Activated naive CD8-positive, alpha-beta T cell (primary cell): Measurements from ENCODE around the gene LRRC49.
"Not testable (repeated sequence)": the region's sequence is repeated elsewhere in the genome, so short reads cannot be mapped to it uniquely, and the experiment has no call there.

ENCODE experiments used
- H3K27ac Mint-ChIP-seq: one replicate; pipeline ENCODE4 v1.8.0; 2021; ENCODE audit warnings: mixed read lengths
- H3K27me3 Mint-ChIP-seq: one replicate; pipeline ENCODE4 v1.8.0; 2021; ENCODE audit warnings: mixed read lengths
- H3K36me3 Mint-ChIP-seq: one replicate; pipeline ENCODE4 v1.8.0; 2021; ENCODE audit warnings: mixed read lengths
- H3K4me1 Mint-ChIP-seq: one replicate; pipeline ENCODE4 v1.8.0; 2021; ENCODE audit warnings: low read depth, mixed read lengths
- H3K4me3 Mint-ChIP-seq: one replicate; pipeline ENCODE4 v1.8.0; 2021; ENCODE audit warnings: mild to moderate bottlenecking, mixed read lengths
- H3K9me3 Mint-ChIP-seq: one replicate; pipeline ENCODE4 v1.8.0; 2021; ENCODE audit warnings: low read depth, mixed read lengths

Gene LRRC49

DNA sequence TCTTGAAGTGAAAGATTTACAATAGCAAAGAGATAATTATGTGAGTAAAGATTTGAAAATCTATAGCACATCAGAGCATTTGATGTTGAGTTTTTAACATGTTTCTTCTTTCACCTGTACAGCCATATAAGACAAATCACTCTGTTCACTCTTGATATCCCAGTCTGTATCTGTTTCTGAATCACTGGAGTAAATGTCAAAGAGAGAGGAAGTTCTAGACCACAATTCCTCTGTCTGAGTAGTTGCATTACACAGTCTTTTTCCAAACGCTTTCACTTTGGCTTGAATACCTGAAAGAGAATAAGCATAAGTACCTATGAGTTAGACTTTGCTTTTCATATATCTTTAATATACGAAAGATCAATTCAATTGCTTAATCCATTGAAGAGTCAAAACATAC, 10.3 kb upstream of the LRRC49 start:
- Mint-ChIP-seq H3K27me3 (peaks cover 14% of the 10 kb centered on the region), H3K9me3 (no peaks in the 10 kb centered on the region), H3K4me1 (no peaks in the 10 kb centered on the region), H3K4me3 (no peak overlapping the region), H3K36me3 (no peaks in the 10 kb centered on the region), H3K27ac (no peak overlapping the region)

DNA sequence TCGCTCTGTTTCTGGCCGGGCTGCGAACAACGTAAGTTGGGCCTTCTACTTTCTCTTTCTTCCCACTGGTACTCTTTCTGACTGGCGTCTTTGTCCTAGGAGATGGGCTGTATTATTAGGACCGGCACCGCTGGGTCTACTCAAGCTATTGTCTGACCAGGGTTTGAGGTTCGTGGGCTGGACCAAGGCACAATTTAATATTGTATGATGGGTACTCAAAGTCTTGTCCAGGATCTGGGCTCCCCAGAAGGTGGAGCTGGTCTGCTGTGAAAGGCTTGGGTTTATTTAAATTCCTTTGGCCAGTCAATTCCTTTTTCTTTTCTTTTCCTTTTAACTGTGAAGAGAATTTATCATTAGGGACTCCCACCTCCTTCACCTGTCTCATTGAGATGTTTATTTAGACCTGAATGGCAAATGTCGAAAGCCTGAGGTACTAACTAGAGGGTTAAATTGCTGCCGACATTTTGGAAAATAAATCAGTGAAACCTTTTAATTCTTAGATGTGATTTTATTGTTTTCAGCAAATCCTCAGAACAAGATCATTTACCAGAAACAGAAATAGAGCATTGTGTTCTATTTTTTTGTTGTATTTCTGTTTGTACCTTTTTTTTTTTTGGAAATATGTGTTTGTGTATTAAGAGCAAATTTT, 410 bp downstream of the LRRC49 start:
- Mint-ChIP-seq H3K27me3 (peaks cover 41% of the 10 kb centered on the region), H3K27ac (no peak overlapping the region), H3K36me3 (no peaks in the 10 kb centered on the region), H3K4me3 (peak overlapping the region; percentile 88), H3K4me1 (peaks cover 11% of the 10 kb centered on the region), H3K9me3 (no peaks in the 10 kb centered on the region)

DNA sequence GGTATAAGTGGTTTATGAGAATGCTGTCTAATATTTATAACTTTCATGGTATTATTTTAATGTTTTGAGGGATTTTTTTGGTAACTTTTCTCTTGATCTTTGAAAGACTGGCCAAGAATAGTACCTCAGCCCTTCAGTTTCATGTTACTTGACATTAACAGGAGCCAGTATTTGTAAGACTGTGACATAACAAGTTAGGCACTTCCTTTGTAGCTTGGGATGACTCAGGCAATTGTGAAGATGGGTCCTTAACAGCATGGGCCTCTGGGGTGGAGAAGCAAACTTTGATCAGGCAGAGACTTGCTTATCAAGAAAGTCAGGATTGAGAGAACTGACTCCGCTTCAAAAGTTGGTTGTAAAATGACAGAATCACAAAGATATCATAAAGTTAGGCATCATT, 9.5 kb downstream of the LRRC49 start:
- peaks cover 2% of the 10 kb centered on the region for H3K36me3 Mint-ChIP-seq
- H3K4me1 Mint-ChIP-seq, result no peaks in the 10 kb centered on the region
- no peak overlapping the region for H3K27ac Mint-ChIP-seq
- no peaks in the 10 kb centered on the region for H3K9me3 Mint-ChIP-seq
- peaks cover 12% of the 10 kb centered on the region for H3K27me3 Mint-ChIP-seq
- H3K4me3 Mint-ChIP-seq, result no peak overlapping the region

DNA sequence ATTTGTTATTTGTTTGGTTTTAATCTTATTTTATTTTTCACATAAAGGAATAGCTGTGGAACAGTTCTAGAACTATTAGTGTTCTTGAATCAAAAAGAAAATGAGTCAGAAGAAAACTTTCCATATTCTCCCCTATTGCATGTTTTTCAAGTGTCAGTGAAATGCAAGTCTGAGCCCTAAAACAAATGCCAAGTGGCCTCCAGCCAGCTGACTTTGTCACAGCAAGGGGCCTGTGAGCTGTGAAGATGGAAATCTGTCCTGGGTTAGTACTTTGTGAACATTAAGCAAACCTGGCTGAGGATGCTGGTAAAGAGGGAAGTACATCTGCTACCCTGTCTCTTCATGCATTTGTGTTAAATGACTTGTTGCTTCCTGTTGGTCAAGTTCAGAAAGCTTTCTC, 14.2 kb downstream of the LRRC49 start:
- peaks cover 13% of the 10 kb centered on the region for H3K9me3 Mint-ChIP-seq
- peaks cover 10% of the 10 kb centered on the region for H3K36me3 Mint-ChIP-seq
- H3K27me3 Mint-ChIP-seq, result peaks cover 9% of the 10 kb centered on the region
- H3K27ac Mint-ChIP-seq, result no peak overlapping the region
- H3K4me1 Mint-ChIP-seq, result no peaks in the 10 kb centered on the region
- no peak overlapping the region for H3K4me3 Mint-ChIP-seq

DNA sequence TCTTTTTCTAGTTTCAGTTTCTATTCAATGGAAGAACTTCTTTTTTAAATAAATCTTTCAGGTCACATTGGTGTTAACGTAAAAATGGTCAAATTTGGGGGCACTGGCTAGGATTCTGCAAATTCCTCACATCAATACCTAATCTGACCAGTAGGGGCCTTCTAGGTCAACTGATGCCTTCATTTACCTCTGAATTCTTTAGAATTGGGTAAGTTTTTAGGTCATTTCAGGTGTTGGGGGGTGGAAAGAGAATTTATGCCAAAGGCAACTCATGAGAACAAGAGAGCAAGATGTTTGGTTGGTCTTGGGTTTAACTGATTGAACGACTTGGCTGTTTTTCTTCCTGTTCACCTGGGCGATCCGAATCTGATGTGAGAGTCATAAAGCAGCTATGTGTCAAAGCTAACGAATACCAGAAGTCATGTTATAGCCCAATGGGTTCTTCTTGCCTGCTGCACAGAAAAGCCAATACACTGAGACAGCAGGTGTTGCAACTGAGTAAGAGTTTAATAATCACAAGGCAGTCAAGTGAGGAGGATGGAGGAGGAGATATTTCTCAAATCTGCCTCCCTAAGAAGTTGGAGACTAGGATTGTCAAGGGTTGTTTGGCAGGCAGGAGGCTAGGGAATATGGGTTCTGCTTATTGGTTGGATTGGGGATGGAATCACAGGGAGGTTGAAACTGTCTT, 15.3 kb downstream of the LRRC49 start:
- no peak overlapping the region for H3K27ac Mint-ChIP-seq
- peaks cover 9% of the 10 kb centered on the region for H3K27me3 Mint-ChIP-seq
- H3K9me3 Mint-ChIP-seq, result peaks cover 13% of the 10 kb centered on the region
- no peaks in the 10 kb centered on the region for H3K4me1 Mint-ChIP-seq
- no peak overlapping the region for H3K4me3 Mint-ChIP-seq
- H3K36me3 Mint-ChIP-seq, result peaks cover 10% of the 10 kb centered on the region

DNA sequence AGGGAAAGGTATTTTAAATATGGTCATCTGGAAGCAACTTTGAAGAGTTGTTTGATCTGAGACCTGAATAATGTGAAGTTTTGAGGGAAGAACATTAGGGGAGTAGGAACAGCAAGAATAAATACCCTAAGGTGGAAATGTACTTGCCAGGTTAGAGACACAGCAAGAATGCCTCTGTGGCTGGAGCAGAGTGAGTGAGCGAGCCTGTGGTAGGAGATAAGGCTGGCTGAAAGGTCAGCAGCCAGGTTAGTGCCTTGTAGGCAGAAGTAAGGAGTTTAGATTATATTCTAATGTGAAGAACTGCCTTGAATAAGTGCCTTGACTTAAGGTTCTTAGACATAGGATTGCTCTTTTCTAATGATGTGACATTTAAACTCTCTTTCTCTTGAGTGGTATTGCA, 18.3 kb downstream of the LRRC49 start:
- Mint-ChIP-seq H3K9me3 (peaks cover 13% of the 10 kb centered on the region), H3K4me1 (no peaks in the 10 kb centered on the region), H3K4me3 (no peak overlapping the region), H3K27me3 (peaks cover 4% of the 10 kb centered on the region), H3K36me3 (peaks cover 8% of the 10 kb centered on the region), H3K27ac (no peak overlapping the region)

DNA sequence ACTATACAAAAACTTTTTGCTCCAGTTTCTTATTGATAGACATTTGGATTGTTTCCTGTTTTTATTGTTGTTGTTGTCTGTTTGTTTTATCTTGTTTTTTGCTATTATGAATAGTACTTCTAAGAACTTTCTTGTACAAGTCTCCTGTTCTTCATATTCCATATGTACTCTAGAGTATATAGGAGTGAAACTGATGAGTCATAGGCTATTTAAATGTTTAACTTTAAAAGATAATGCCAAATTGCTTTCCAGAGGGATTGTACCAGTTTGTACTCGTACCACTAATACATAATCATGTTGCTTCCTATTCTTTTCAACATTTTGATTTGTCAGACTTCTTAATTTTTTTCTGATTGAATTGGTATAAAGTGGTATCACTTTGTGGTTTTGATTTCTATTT, 19.6 kb downstream of the LRRC49 start:
- Mint-ChIP-seq H3K4me3 (no peak overlapping the region), H3K36me3 (peaks cover 8% of the 10 kb centered on the region), H3K4me1 (no peaks in the 10 kb centered on the region), H3K9me3 (peaks cover 13% of the 10 kb centered on the region), H3K27ac (no peak overlapping the region), H3K27me3 (peaks cover 3% of the 10 kb centered on the region)

DNA sequence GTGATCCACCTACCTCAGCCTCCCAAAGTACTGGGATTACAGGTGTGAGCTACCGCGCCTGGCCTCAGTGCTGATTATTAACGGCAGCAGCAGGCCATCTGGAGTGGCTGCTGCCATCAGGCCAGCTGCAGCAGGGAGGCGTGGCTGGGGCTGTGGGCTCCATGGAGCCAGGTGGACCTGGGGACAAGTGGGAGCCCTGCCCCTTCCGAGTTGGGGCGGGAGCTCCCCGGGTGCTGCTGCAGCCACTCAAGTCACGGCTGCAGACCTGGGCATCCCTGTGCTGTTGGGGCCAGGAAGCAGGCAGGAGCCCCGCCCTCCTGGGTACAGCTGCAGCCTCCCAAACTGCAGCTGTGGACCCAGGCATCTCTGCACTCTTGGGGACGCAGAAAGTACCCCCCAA, 23.9 kb downstream of the LRRC49 start:
- H3K27me3 Mint-ChIP-seq, result peaks cover 2% of the 10 kb centered on the region
- H3K36me3 Mint-ChIP-seq, result no peaks in the 10 kb centered on the region
- H3K27ac Mint-ChIP-seq, result no peak overlapping the region
- no peaks in the 10 kb centered on the region for H3K9me3 Mint-ChIP-seq
- H3K4me1 Mint-ChIP-seq, result no peaks in the 10 kb centered on the region
- H3K4me3 Mint-ChIP-seq, result no peak overlapping the region

DNA sequence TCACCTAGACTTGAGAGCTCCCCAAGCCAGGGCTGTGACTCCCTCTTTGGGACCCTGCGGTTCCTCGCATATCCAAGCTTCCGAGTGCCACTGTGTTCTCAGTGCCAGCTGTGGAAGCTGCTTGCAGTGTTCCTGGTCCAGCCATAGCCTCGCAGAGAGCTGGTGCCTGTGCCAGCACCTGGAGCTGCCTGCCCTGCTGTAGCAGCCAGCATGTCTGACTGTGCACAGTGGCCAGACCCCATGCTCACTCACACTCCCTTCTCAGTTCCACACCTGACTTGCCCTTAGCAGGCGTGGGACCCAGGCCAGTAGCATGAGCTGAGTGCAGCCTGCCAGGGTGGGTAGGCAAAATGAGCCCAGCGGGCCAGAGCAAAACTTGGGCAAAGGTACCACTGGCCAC, 25.3 kb downstream of the LRRC49 start:
- no peak overlapping the region for H3K27ac Mint-ChIP-seq
- no peaks in the 10 kb centered on the region for H3K36me3 Mint-ChIP-seq
- no peak overlapping the region for H3K4me3 Mint-ChIP-seq
- H3K4me1 Mint-ChIP-seq, result no peaks in the 10 kb centered on the region
- H3K27me3 Mint-ChIP-seq, result peaks cover 6% of the 10 kb centered on the region
- no peaks in the 10 kb centered on the region for H3K9me3 Mint-ChIP-seq

DNA sequence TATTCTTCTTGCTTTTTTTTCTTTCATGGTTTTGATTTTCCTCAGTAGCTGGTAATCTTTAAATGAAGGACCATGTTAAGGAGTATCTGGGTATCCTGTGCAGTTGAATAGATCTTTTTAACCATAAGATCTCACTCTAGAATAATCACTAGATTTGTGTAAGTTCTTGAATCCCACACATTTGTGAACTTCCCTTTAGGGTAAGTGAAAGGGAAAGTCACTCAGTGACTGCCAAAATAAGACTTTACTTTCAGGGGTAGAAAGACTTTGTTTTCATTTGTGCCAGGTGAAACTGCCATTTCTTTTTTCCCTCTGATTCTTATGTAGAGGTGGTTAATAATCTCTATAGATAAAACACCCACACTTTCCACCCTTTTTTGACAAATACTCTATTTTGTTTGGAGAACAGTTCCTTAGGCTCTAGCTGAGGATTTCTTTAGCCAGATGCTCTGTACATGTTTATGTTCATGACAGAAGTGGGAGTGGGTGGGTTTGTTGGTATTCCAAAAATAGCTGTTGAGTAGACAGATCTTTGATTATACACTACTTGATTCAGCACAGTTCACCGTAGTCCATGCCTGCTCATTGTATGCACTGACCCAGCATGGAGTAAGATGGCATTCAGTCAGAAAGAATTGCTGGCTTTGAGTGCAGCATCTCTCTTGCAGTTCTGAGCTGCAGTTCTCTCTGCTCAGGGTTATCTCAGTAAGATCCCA, 28.5 kb downstream of the LRRC49 start:
- H3K36me3 Mint-ChIP-seq, result no peaks in the 10 kb centered on the region
- no peaks in the 10 kb centered on the region for H3K4me1 Mint-ChIP-seq
- peaks cover 10% of the 10 kb centered on the region for H3K27me3 Mint-ChIP-seq
- no peak overlapping the region for H3K27ac Mint-ChIP-seq
- no peak overlapping the region for H3K4me3 Mint-ChIP-seq
- no peaks in the 10 kb centered on the region for H3K9me3 Mint-ChIP-seq

DNA sequence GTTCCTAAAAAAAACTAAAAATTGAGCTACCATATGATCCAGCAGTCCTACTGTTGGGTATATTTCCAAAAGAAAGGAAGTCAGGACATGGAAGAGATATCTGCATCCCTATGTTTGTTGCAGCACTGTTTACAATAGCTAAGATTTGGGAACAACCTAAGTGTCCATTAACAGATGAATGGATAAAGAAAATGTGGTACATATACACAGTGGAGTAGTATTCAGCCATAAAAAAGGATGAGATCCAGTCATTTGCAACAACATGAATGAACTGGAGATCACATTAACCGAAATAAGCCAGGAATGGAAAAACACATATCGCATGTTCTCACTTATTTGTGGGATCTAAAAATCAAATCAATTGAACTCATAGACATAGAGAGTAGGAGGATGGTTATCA, 29.5 kb downstream of the LRRC49 start:
- Mint-ChIP-seq H3K4me1 (no peaks in the 10 kb centered on the region), H3K27ac (no peak overlapping the region), H3K9me3 (no peaks in the 10 kb centered on the region), H3K27me3 (peaks cover 10% of the 10 kb centered on the region), H3K4me3 (no peak overlapping the region), H3K36me3 (no peaks in the 10 kb centered on the region)

DNA sequence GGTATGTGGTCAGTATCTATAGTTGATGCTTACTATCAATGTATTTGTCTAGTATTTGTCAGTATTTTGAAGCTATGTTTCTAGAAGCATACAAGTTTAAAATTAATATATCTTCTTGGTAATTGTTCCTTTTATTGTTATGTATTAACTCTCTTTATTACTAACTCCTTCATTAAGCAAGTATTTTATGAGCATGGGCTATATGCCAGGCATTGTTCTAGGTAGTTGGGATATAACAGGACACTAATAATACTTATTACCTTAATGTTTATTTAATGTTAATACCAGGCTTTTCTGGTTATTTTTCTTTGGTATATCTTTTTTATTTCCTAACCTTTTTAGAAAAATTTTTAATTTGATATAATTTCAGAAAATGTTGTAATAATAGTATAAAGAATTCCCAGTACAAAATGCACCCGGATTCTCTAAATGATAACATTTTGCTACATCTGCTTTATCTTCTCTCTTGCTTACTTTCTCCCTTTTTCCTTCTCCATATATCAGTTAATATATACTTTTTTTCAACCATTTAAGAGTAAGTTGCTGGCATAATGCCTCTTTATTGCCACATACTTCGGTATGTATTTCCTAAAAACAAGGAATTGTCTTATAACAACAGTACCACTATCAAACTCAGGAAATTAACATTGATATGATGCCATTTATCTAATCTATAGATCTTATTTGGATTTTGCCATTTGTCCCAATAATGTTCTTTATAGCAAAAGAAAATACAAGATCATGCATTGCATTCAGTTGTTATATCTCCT, 30.9 kb downstream of the LRRC49 start:
- Mint-ChIP-seq H3K36me3 (no peaks in the 10 kb centered on the region), H3K9me3 (no peaks in the 10 kb centered on the region), H3K27me3 (peaks cover 13% of the 10 kb centered on the region), H3K27ac (no peak overlapping the region), H3K4me3 (no peak overlapping the region), H3K4me1 (no peaks in the 10 kb centered on the region)

DNA sequence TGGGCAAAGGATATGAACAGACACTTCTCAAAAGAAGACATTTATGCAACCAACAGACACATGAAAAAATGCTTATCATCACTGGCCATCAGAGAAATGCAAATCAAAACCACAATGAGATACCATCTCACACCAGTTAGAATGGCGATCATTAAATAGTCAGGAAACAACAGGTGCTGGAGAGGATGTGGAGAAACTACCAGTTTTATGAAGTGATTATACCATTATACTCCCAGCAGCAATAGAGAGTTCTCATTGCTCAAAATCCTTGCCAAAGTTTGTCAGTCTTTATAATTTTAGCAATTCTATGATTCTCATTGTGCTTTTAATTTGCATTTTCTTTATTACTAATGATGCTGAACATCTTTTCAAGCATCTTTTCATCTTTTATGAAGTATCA, 34.3 kb downstream of the LRRC49 start:
- not testable (repeated sequence) for H3K36me3 Mint-ChIP-seq, H3K27ac Mint-ChIP-seq, H3K4me1 Mint-ChIP-seq, H3K4me3 Mint-ChIP-seq, H3K9me3 Mint-ChIP-seq
- H3K27me3 Mint-ChIP-seq, result peaks cover 21% of the 10 kb centered on the region

DNA sequence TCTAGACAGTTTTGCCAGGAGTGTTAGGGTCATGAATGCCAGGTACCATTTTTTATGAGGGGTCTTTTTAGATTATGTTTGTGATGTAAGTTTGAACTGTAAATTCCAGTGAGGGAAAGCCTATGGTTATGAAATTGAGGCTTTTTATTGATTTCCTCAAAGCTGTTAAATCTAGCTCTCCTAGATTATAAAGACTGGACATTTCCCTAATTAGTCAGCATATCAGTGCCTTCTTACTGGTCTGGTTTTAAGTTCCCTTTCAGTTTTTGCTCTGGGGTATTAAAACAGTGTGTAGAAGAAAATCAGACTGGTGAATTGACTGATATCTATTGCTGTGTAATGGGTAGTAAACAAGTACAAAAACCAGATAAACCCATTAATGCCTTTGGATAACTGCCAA, 39.2 kb downstream of the LRRC49 start:
- no peaks in the 10 kb centered on the region for H3K4me1 Mint-ChIP-seq
- peaks cover 16% of the 10 kb centered on the region for H3K27me3 Mint-ChIP-seq
- H3K4me3 Mint-ChIP-seq, result no peak overlapping the region
- no peaks in the 10 kb centered on the region for H3K9me3 Mint-ChIP-seq
- H3K27ac Mint-ChIP-seq, result no peak overlapping the region
- no peaks in the 10 kb centered on the region for H3K36me3 Mint-ChIP-seq

DNA sequence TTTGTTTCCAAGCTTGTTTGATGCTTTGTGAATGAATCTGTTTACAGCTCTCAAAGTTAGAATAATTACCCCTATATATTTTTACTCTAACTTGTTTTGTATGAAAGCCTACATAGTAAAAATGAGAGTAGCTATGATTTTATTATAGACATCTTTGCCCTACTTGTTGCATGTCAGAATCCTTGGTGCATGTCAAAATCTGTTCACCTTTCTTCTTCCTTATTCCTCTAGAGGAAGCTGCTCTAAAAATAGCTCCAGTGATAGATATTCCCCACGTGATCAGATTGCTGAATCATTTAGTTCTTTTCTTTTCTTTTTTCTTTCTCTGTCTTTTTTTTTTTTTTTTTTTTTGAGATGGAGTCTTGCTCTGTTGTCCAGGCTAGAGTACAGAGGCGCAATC, 39.8 kb downstream of the LRRC49 start:
- Mint-ChIP-seq H3K27me3 (peaks cover 16% of the 10 kb centered on the region), H3K4me3 (no peak overlapping the region), H3K9me3 (no peaks in the 10 kb centered on the region), H3K36me3 (no peaks in the 10 kb centered on the region), H3K27ac (no peak overlapping the region), H3K4me1 (no peaks in the 10 kb centered on the region)
